Measurements from ENCODE around the gene TENM4.

DNA sequence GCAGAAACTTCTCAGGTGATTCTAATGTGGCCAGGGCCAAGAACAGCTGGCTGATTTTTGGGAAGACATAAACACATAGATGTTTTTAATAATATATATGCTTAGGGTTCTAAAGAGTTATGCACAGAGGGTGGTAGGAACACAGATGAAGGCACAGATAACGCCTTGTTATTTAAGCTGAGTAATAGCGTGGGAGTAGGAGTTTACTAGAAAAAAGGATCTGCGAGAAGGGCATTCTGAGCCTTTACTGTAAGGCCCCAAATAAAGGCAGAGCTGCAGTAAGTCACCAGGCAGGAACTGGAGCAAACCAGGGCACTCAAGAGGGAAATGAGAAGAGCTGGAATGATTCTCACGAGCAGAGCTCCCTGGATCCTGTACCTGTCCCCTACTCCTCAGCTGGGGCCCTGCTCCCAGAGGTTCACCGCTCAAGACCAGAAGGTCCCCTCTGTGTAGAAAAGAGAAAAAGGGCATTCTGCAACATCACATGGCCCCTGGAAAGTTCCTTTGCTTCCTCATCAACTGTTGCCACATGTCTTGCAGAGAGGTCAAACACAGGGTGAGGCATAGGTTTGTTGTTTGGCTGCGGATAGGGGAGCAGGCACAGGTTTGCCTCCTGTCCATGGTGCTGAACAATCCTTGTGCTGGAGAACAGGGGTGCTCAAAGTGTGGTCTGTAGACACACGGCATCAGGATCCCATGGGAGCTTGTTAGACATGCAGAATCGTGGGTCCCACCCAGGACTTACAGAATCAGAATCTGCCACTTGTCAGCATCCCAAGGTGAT lies 125.7 kb downstream of the TENM4 start:
- TF ChIP-seq JUND (IDR thresholded peaks at IDR 0.05) (no peak), CTCF (IDR thresholded peaks at IDR 0.05) (no peak), CHD2 (IDR thresholded peaks at IDR 0.05; ENCODE audit: low read length, partially characterized antibody) (no peak), GATA2 (CRISPR knock-in tag; IDR thresholded peaks at IDR 0.05) (no peak)
- TF ChIP-seq, protein P1, sequence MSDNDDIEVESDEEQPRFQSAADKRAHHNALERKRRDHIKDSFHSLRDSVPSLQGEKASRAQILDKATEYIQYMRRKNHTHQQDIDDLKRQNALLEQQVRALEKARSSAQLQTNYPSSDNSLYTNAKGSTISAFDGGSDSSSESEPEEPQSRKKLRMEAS (IDR thresholded peaks at IDR 0.05; ENCODE audit: low read depth), result no peak
- TF ChIP-seq, protein P2, sequence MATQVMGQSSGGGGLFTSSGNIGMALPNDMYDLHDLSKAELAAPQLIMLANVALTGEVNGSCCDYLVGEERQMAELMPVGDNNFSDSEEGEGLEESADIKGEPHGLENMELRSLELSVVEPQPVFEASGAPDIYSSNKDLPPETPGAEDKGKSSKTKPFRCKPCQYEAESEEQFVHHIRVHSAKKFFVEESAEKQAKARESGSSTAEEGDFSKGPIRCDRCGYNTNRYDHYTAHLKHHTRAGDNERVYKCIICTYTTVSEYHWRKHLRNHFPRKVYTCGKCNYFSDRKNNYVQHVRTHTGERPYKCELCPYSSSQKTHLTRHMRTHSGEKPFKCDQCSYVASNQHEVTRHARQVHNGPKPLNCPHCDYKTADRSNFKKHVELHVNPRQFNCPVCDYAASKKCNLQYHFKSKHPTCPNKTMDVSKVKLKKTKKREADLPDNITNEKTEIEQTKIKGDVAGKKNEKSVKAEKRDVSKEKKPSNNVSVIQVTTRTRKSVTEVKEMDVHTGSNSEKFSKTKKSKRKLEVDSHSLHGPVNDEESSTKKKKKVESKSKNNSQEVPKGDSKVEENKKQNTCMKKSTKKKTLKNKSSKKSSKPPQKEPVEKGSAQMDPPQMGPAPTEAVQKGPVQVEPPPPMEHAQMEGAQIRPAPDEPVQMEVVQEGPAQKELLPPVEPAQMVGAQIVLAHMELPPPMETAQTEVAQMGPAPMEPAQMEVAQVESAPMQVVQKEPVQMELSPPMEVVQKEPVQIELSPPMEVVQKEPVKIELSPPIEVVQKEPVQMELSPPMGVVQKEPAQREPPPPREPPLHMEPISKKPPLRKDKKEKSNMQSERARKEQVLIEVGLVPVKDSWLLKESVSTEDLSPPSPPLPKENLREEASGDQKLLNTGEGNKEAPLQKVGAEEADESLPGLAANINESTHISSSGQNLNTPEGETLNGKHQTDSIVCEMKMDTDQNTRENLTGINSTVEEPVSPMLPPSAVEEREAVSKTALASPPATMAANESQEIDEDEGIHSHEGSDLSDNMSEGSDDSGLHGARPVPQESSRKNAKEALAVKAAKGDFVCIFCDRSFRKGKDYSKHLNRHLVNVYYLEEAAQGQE (IDR thresholded peaks at IDR 0.05; ENCODE audit: low read depth, low read length), result peak; percentile 95

Data from SK-N-SH (cell line).